Endothelial cell (in vitro differentiated cells): ENCODE measurements around the gene SLC35E4. TPM values are rescaled to one million over a fixed set of nuclear protein-coding genes. Genes with fewer than 3 reads are reported as not detected.

Experiments
- DNase-seq: peaks from one replicate; pipeline ENCODE4 v3.0.0; 2021; ENCODE audit warnings: low spot score
- H3K27ac Mint-ChIP-seq: one replicate; pipeline ENCODE4 v1.8.0; 2021; ENCODE audit warnings: mixed read lengths, inconsistent platforms; ENCODE audit not compliant: unreplicated experiment
- H3K27me3 Mint-ChIP-seq: one replicate; pipeline ENCODE4 v1.8.0; 2021; ENCODE audit warnings: mild to moderate bottlenecking, moderate library complexity, mixed read lengths, inconsistent platforms; ENCODE audit not compliant: unreplicated experiment
- H3K36me3 Mint-ChIP-seq: one replicate; pipeline ENCODE4 v1.8.0; 2021; ENCODE audit warnings: mild to moderate bottlenecking, low read depth, mixed read lengths, inconsistent platforms; ENCODE audit not compliant: unreplicated experiment
- H3K4me1 Mint-ChIP-seq: one replicate; pipeline ENCODE4 v1.8.0; 2021; ENCODE audit warnings: mild to moderate bottlenecking, mixed read lengths, inconsistent platforms; ENCODE audit not compliant: unreplicated experiment
- H3K4me3 Mint-ChIP-seq: one replicate; pipeline ENCODE4 v1.8.0; 2021; ENCODE audit warnings: mild to moderate bottlenecking, mixed read lengths, inconsistent platforms; ENCODE audit not compliant: unreplicated experiment
- H3K9me3 Mint-ChIP-seq: one replicate; pipeline ENCODE4 v1.8.0; 2021; ENCODE audit warnings: mixed read lengths, inconsistent platforms; ENCODE audit not compliant: unreplicated experiment
- CTCF ChIP-seq: fragments of 200-600 bp; sonication (generic); IDR thresholded peaks from one replicate; pipeline ENCODE4 v1.5.0; 2021; ENCODE audit warnings: antibody characterized with exemption; ENCODE audit not compliant: unreplicated experiment
- total RNA-seq: library from RNA; stranded (reverse); fragmentation: NEBNext Ultra II Directional; extraction: Animal tissue kit (Norgen Biotek cat#: 25700); gene quantifications from one replicate; pipeline ENCODE4 v1.2.1, GENCODE V29; 2021; ENCODE audit not compliant: unreplicated experiment

The SLC35E4 gene
- total RNA-seq, 1 donor from 2014 or later, result 8.4 TPM

- no peak for DNase-seq
- H3K4me3 Mint-ChIP-seq, result no peak overlapping the region
- H3K27ac Mint-ChIP-seq, result no peak overlapping the region
- no peak for TF ChIP-seq CTCF
- no peaks in the 10 kb centered on the region for H3K27me3 Mint-ChIP-seq
- no peaks in the 10 kb centered on the region for H3K36me3 Mint-ChIP-seq
- no peaks in the 10 kb centered on the region for H3K9me3 Mint-ChIP-seq
- H3K4me1 Mint-ChIP-seq, result no peaks in the 10 kb centered on the region
These were observed 39.4 kb upstream of the SLC35E4 start for GRCh38 chr22:30596199-30596598.

- Mint-ChIP-seq H3K9me3 (no peaks in the 10 kb centered on the region), H3K36me3 (no peaks in the 10 kb centered on the region), H3K4me1 (no peaks in the 10 kb centered on the region), H3K4me3 (no peak overlapping the region), H3K27ac (no peak overlapping the region), H3K27me3 (peaks cover under 1% of the 10 kb centered on the region)
- DNase-seq, result no peak
- TF ChIP-seq CTCF, result no peak
These were observed 38.7 kb upstream of the SLC35E4 start for GRCh38 chr22:30596886-30597285.

- H3K27ac Mint-ChIP-seq, result no peak overlapping the region
- no peaks in the 10 kb centered on the region for H3K9me3 Mint-ChIP-seq
- DNase-seq, result no peak
- H3K27me3 Mint-ChIP-seq, result peaks cover 3% of the 10 kb centered on the region
- TF ChIP-seq CTCF, result no peak
- H3K36me3 Mint-ChIP-seq, result no peaks in the 10 kb centered on the region
- no peak overlapping the region for H3K4me3 Mint-ChIP-seq
- no peaks in the 10 kb centered on the region for H3K4me1 Mint-ChIP-seq
These were observed 36.6 kb upstream of the SLC35E4 start for GRCh38 chr22:30598986-30599385.

GRCh38 chr22:30600921-30601320, 34.7 kb upstream of the SLC35E4 start:
- Mint-ChIP-seq H3K4me1 (peaks cover 5% of the 10 kb centered on the region), H3K9me3 (no peaks in the 10 kb centered on the region), H3K36me3 (no peaks in the 10 kb centered on the region), H3K4me3 (no peak overlapping the region), H3K27me3 (peaks cover 3% of the 10 kb centered on the region), H3K27ac (no peak overlapping the region)
- no peak for DNase-seq
- TF ChIP-seq CTCF, result no peak

- Mint-ChIP-seq H3K9me3 (no peaks in the 10 kb centered on the region), H3K27me3 (peaks cover 3% of the 10 kb centered on the region), H3K36me3 (no peaks in the 10 kb centered on the region), H3K4me3 (no peak overlapping the region), H3K4me1 (peaks cover 10% of the 10 kb centered on the region), H3K27ac (no peak overlapping the region)
- no peak for TF ChIP-seq CTCF
- DNase-seq, result no peak
These were observed 34.1 kb upstream of the SLC35E4 start for GRCh38 chr22:30601464-30601863.
